ENCODE measurements around the gene ZNF593OS.

DNA sequence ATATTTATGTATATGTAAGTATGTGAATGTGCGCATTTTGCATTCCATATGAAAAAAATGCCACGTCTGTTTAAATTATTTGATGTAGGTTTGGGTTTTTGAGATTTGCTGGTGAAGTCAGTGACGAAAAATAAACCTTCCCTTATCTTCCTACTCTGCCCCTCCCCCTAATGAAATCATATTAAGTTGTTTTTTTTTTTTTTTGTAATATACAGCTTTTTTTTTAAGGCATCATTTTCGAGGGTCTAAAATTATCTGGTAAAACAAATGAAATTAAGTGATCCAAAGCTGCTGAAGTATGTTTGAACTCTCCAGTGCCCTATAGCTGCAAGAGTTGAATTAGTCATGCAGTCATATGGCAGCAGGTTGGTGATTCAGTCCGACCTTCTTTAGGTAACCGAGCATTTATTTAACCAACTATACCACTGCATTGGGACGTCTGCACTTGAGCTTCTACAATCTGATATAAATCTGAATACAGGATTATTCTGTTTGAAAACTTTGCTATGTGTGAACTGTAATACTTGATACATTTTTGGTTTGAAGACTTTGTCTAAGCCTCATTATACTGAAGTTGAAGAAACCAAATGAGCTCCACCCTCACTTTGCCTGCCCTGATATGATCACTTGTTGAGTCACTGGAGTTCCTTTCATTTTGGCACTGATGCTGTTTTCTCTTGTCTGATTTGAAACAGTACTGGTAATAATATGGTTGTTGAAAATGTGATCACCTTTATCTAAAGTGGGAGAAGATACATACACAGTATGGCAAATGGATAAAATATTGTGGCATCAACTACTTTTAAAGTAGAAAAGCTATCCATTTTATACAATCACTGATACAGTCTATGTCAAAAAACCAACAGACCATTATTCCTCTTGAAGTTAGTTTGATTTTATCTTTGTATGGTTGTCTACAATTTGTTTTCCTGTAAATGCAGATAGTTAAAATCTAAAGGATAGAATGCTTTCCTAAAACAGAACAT is 48.4 kb downstream of the ZNF593OS start:
- TF ChIP-seq, protein P1, sequence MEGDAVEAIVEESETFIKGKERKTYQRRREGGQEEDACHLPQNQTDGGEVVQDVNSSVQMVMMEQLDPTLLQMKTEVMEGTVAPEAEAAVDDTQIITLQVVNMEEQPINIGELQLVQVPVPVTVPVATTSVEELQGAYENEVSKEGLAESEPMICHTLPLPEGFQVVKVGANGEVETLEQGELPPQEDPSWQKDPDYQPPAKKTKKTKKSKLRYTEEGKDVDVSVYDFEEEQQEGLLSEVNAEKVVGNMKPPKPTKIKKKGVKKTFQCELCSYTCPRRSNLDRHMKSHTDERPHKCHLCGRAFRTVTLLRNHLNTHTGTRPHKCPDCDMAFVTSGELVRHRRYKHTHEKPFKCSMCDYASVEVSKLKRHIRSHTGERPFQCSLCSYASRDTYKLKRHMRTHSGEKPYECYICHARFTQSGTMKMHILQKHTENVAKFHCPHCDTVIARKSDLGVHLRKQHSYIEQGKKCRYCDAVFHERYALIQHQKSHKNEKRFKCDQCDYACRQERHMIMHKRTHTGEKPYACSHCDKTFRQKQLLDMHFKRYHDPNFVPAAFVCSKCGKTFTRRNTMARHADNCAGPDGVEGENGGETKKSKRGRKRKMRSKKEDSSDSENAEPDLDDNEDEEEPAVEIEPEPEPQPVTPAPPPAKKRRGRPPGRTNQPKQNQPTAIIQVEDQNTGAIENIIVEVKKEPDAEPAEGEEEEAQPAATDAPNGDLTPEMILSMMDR (IDR thresholded peaks at IDR 0.05 in 2 of 3, conservative IDR thresholded peaks at IDR 0.05 in 1 of 3; ENCODE audit: borderline replicate concordance in 1 of 3, insufficient read depth in 1 of 3, low read depth in 2 of 3, low read length in 2 of 3), result no peak
- TF ChIP-seq EZH2 (IDR thresholded peaks at IDR 0.05) (no peak), YY1 (IDR thresholded peaks at IDR 0.05; ENCODE audit: extremely low read depth, insufficient replicate concordance, low read depth, low read length) (no peak), POLR2A (IDR thresholded peaks at IDR 0.05; ENCODE audit: borderline replicate concordance, extremely low read depth, insufficient read depth, insufficient read length) (no peak), ZNF274 (IDR thresholded peaks at IDR 0.05; ENCODE audit: low read depth, low read length) (no peak), SRF (IDR thresholded peaks at IDR 0.05; ENCODE audit: low read depth) (0 out of 2 replicates have a peak, but pooled peaks have one; percentile 5)
- TF ChIP-seq, protein P2, sequence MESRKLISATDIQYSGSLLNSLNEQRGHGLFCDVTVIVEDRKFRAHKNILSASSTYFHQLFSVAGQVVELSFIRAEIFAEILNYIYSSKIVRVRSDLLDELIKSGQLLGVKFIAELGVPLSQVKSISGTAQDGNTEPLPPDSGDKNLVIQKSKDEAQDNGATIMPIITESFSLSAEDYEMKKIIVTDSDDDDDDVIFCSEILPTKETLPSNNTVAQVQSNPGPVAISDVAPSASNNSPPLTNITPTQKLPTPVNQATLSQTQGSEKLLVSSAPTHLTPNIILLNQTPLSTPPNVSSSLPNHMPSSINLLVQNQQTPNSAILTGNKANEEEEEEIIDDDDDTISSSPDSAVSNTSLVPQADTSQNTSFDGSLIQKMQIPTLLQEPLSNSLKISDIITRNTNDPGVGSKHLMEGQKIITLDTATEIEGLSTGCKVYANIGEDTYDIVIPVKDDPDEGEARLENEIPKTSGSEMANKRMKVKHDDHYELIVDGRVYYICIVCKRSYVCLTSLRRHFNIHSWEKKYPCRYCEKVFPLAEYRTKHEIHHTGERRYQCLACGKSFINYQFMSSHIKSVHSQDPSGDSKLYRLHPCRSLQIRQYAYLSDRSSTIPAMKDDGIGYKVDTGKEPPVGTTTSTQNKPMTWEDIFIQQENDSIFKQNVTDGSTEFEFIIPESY (IDR thresholded peaks at IDR 0.05; ENCODE audit: extremely low read depth, insufficient replicate concordance, low read length), result no peak
- TF ChIP-seq, protein P3, sequence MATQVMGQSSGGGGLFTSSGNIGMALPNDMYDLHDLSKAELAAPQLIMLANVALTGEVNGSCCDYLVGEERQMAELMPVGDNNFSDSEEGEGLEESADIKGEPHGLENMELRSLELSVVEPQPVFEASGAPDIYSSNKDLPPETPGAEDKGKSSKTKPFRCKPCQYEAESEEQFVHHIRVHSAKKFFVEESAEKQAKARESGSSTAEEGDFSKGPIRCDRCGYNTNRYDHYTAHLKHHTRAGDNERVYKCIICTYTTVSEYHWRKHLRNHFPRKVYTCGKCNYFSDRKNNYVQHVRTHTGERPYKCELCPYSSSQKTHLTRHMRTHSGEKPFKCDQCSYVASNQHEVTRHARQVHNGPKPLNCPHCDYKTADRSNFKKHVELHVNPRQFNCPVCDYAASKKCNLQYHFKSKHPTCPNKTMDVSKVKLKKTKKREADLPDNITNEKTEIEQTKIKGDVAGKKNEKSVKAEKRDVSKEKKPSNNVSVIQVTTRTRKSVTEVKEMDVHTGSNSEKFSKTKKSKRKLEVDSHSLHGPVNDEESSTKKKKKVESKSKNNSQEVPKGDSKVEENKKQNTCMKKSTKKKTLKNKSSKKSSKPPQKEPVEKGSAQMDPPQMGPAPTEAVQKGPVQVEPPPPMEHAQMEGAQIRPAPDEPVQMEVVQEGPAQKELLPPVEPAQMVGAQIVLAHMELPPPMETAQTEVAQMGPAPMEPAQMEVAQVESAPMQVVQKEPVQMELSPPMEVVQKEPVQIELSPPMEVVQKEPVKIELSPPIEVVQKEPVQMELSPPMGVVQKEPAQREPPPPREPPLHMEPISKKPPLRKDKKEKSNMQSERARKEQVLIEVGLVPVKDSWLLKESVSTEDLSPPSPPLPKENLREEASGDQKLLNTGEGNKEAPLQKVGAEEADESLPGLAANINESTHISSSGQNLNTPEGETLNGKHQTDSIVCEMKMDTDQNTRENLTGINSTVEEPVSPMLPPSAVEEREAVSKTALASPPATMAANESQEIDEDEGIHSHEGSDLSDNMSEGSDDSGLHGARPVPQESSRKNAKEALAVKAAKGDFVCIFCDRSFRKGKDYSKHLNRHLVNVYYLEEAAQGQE (IDR thresholded peaks at IDR 0.05; ENCODE audit: low read depth), result no peak
- TF ChIP-seq, protein P4, sequence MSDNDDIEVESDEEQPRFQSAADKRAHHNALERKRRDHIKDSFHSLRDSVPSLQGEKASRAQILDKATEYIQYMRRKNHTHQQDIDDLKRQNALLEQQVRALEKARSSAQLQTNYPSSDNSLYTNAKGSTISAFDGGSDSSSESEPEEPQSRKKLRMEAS (IDR thresholded peaks at IDR 0.05), result no peak
